GM12865 (cell line): Measurements from ENCODE around the gene UGT1A4.

Experiments
- DNase-seq: peaks from one replicate; pipeline ENCODE4 v3.0.0; 2010; ENCODE audit warnings: low read depth
- H3K4me3 ChIP-seq: 2 replicates; pipeline ENCODE4 v1.5.1; 2011; ENCODE audit warnings: mild to moderate bottlenecking, low read depth, low read length, control low read depth
- TF ChIP-seq, protein P1 (sequence below): IDR thresholded peaks from 2 replicates; pipeline ENCODE4 v1.5.1; 2011; ENCODE audit warnings: low read length, control low read depth, low read depth, inconsistent platforms; ENCODE audit not compliant: insufficient read depth; ENCODE audit errors: missing control alignments

UGT1A4 gene

DNA sequence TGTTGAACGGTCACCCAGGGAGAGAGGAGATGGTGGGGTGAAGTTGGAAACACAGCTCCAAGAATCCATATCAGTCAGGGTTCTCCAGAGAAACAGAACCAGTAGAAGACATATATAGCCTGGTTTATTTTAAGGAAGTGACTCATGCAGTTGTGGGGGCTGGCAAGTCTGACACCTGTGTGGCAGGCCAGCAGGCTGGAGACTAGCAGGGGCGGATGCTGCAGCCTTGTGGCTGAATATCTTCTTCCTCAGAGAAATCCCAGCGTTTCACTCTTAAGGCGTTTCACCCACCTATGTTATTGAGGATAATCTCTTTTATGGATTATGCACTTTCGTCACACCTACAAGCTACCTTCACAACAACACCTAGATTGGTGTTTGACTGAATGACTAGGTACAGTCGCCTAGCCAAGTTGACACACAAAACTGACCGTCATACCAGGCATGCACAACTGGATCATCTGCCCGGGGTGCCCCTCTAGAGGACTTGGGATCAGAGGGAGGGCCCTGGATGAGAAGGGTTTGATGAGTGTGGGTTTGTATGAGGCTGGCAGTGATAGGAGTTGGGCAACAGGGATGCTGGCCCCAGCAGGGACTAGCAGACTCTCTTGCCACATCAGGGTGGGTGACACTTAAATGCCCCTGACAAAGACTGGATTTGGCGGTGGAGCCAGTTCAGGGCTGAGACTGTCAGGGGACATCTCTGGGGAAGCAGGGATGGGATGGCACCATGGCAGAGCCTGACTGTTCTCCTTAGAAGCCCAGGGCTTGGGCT, 83.0 kb downstream of the UGT1A4 start:
- TF ChIP-seq, protein P1, sequence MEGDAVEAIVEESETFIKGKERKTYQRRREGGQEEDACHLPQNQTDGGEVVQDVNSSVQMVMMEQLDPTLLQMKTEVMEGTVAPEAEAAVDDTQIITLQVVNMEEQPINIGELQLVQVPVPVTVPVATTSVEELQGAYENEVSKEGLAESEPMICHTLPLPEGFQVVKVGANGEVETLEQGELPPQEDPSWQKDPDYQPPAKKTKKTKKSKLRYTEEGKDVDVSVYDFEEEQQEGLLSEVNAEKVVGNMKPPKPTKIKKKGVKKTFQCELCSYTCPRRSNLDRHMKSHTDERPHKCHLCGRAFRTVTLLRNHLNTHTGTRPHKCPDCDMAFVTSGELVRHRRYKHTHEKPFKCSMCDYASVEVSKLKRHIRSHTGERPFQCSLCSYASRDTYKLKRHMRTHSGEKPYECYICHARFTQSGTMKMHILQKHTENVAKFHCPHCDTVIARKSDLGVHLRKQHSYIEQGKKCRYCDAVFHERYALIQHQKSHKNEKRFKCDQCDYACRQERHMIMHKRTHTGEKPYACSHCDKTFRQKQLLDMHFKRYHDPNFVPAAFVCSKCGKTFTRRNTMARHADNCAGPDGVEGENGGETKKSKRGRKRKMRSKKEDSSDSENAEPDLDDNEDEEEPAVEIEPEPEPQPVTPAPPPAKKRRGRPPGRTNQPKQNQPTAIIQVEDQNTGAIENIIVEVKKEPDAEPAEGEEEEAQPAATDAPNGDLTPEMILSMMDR = no peak
- H3K4me3 ChIP-seq = no peak overlapping the region
- peak; percentile 49 for DNase-seq

DNA sequence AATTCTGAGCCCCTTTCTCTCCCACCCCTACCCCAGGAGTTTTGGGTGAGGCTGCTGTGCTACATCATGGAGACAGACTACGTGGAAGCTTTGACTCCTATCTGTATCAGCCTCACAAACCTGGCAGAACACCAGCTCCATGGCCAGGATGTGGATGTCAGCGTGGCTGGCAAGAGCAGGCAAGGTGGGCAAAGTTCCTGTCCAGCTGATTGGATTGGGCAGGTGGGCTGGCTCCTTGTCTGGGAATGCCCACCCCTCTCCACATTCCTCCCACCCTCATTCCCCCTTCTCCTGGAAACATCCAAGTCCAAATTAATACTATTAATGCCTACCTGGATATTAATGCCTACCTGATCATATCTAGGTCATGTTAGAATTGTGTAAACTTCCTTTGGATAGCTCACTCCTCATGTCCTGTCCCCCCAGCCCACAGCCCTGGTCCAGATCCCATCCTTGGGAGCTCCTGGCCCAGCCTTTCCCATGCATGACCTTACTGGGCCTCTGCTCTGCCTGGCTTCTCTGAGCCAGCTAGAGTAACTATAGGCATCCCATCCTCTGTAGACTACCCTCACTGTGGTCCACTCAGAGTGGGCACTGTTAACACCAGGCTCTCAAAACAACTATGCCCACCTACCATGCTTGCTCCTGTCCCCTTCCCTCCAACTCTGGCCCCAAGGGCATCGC, 83.7 kb downstream of the UGT1A4 start:
- TF ChIP-seq, protein P1 = no peak
- H3K4me3 ChIP-seq = no peak overlapping the region
- no peak for DNase-seq

DNA sequence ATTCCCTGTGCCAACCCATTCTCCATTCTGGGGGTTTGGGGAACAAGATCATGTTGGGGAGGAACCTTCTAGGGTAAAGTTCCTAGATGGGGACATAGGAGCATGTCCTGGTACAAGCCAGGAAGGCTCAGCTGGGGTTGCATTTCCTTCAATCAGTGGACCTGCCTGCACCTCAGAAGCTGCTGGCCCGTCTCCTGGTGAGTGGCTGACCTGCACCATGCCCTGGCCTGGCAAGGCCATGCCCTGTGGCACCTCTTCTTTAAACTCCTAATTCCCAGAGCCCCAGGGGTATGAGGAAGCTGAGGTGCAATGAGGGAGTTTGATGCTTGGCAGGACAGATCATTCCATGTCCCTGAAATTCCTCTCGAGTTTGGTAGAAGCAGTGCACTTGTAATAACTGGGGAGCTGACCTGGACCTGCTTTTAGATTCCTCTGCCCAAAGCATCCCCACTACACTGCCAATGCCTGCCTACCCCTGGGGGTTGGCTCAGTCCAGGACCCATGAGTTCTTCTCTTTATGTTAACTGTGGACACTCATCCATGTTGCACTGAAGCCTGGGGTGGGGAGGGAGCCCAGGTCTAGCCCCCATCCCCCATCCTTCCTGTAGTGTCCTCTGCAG, 84.9 kb downstream of the UGT1A4 start:
- TF ChIP-seq, protein P1 = no peak
- H3K4me3 ChIP-seq = no peak overlapping the region
- no peak for DNase-seq

DNA sequence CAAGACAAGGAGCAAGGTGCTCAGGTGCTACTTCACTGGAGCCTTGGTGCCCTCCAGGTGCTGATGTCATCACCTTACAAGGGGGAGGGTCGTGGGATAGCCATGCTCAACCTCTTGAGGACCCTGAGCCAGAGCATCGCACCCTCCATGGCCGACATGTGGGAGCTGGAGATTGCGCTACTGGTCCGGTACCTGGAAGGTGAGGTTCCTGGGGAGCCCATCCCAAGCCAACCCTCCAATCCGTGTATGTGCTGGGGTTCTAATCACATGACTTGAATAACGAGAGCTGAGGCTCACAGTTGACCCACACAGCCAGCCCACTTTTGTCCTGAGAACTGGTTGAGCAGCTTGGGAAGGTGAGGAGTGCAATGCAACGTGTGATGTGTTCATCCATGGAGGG, 85.5 kb downstream of the UGT1A4 start:
- TF ChIP-seq, protein P1 = no peak
- DNase-seq = no peak
- no peak overlapping the region for H3K4me3 ChIP-seq

DNA sequence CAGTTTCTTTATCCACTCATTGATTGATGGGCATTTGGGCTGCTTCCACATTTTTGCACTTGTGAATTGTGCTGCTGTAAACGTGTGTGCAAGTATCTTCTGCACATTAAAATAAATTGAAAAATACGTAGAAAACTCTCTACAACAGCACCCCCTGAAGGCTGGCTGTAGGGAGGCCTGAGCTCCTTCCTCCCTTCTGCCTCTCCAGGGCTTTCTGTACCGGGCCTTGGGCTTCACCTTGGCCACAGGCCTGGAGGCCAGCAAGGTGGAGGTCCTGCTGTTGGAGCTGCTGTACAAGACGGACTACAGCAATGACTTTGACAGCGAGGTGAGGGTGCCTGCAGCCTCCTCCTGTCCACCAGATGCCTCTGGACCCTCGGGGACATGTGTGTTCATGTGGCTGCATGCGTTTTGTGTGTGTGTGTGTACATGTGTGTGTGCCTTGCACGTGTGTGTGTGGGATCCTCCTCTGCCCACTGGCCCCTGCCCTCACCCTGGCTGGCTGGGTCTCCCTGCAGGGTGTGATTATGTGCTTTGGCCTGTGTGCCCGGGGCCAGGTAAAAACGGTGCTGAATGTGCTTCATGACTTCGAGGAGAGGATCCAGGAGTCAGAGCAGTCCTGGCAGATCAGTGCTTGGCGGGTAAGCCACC, 88.8 kb downstream of the UGT1A4 start:
- H3K4me3 ChIP-seq = no peak overlapping the region
- DNase-seq = no peak
- TF ChIP-seq, protein P1 = peak; percentile 2

DNA sequence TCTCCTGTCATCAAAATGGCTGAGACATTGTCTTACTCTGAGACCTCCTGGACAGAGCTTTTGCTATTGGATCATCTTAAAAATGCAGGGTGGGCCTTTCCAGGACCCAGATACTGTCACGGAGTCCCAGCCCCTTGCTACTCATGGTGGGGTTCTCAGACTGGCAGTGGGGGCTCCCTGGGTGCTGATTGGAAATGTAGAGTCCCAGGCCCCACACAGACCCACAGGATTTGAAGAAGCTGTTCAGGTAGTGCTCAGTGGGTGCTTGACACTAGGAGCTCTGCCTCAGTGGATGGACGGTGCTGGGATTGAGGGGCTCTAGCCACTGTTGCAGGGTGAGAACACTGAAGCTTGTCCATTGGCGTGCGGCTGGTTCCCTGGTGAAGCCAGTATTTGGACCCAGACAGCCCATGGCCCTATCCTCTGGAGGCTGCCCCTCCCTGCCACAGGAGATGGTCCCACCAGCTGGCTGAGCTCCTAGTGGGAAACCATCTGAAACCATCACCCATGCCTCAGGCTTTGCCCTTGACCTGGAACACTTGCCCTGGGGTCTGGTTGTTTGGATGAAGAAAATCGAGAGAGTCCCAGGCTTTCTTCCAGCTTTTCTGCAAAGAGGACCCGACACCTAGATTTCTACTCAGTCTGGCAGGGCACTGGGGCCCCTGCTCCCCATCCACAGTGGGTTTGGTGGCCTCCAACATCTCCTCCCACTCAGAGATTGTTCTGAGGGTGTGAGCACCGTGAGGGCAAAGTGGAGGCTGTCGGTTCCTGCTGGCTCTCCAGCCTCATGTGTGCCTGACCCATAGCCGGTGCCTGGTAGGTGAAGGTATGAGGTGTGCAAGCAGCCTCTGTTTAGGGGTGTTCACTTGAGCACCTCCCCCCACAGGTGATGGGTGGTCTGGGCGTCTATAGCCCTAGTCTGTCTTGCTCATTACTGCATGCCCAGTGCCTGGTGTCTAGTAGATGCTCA, 89.7 kb downstream of the UGT1A4 start:
- TF ChIP-seq, protein P1 = no peak
- no peak for DNase-seq
- no peak overlapping the region for H3K4me3 ChIP-seq
